Stimulated activated CD4-positive, alpha-beta T cell treated with anti-CD3 and anti-CD28 coated beads, Interleukin-15, amount 100 ng/mL, for 24 hours (primary cell): ENCODE data around the gene SNW1.

Experiments
- DNase-seq: peaks from one replicate; pipeline ENCODE4 v3.0.0-alpha.2; 2020

The SNW1 gene

DNA sequence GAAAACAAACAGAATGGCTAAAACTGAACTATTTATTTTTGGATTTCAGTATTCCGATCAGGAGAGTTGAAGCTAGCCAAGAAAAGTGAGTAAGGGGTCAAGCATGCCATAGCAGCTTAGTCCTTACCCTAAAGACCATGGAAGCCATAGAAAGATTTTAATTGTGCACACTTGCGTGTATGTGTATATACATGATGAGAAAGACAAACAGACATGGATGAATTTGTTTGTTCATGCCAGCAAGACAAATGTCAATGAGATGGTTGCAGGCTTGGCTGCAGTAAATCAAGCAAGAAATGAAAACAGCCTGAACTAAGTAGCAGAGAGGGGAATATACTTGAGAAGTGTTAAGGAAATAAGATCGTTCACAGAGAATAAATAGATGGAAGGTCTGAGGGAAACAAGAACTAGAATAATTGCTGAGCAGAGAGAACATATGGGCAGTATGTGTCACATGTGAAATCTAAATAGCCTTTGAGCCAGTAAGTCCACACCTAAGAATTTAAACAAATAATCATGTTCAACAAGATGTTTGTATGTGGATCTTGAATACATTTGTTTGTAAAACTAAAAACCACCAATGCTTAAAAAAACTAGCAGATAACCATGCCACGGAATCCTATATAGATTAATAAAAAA is 14.8 kb downstream of the SNW1 start:
- no peak for DNase-seq

DNA sequence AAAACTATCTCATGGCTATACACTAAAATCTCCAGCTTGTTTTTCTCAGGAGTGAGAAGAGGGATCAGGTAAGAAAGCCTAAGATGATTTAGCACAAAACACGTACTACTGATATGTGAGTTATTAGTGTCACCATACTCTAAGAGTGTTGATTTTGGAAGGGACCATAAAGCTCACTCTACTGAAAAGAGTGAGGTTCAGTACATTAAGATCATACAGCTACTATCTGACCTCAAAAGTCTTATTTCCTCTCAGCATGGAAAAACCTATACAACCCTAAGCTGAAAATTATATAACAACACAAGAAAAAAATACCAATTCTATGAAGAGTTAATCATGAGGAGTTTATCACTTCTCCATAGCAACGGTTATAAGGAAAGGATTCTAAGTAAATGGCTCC is 19.5 kb downstream of the SNW1 start:
- no peak for DNase-seq

DNA sequence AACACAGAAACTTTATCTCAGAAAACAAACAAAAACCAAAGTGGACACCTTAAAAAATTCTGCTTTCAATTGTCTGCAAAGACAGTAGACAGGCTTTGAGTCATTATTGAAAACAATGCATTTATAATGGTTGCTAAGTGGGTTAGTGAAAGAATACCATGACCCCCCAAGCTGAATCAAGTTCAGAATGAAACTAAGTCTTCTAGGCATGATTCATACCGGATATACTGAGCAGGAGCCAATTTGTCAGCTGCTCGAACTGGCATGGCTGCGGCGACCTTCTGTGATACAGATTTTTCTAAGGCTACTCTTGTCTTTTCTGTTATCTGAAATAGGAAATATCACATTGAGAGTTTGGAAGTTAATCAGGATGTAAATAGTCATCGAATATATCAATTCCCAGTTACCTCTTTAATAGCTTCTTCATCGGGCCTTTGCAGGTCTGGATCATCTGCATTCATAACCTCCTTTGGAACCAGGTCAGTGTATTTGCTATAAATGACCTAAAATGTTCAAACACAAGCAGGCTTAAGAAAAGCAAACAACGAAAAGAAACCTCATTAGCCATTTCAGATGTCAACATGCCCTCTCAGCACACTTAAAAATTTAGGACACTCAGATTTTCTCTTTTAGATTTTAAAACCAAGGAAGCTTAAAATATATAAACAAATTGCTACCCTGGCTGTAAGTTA is 22.3 kb downstream of the SNW1 start:
- DNase-seq: peak; percentile 33

DNA sequence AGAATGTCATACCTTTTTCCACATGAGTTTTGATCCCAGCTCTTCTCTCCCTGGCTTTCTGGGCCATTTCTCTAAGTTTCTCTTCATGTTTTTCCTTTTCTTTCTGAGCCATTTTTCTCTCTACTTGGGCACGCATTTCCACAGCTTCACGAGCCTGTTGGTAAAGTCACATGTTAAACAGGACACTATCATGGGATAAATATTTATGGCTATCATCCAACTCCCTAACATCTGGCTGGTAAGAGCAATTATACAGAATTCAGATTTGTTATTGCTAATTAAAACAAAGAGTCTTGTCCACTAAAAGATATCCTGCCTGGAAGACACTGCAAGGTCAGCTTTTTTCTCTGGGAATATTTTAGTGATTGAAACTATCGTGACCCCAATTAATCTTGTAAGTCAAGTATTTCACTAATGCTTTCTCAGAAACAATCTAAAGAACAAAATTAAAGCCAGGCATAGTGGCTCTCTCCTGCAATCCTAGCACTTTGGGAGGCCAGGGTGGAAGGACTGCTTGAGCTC is 29.9 kb downstream of the SNW1 start:
- DNase-seq: no peak

DNA sequence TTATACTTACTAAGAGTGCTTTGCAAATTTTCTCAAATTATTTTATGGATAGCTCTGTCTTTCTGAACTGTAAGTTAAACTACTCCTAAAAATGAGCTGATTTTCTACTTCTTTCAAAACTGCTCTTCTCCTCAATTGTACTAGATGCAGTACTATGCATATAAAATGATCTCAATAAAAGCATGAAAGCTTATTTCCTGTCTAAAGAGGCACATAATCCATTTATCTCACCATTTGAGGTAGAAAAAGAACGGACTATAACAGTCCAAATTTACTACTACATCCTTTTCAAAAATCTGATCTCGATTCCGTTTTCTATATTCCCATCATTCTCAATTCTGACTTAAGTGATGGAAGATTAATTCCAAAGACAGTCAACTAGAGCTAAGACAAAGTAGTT is 38.7 kb downstream of the SNW1 start:
- no peak for DNase-seq

DNA sequence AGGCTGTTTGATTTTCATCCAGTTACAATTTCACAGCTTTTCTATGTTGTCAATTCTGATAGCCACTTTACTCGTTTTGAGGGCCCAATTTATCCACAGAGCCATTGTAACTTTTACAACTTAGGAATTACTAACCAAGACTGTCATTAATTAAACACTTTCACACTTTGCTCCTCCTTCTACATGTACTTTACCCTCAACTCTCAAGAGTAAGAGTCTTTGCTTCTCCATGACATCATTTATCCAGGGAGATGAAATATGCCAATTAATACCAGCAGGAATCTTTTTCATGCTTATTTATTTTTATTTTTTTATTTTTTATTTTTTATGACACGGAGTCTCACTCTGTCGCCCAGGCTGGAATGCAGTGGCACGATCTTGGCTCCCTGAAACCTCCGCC is 39.5 kb downstream of the SNW1 start:
- no peak for DNase-seq

DNA sequence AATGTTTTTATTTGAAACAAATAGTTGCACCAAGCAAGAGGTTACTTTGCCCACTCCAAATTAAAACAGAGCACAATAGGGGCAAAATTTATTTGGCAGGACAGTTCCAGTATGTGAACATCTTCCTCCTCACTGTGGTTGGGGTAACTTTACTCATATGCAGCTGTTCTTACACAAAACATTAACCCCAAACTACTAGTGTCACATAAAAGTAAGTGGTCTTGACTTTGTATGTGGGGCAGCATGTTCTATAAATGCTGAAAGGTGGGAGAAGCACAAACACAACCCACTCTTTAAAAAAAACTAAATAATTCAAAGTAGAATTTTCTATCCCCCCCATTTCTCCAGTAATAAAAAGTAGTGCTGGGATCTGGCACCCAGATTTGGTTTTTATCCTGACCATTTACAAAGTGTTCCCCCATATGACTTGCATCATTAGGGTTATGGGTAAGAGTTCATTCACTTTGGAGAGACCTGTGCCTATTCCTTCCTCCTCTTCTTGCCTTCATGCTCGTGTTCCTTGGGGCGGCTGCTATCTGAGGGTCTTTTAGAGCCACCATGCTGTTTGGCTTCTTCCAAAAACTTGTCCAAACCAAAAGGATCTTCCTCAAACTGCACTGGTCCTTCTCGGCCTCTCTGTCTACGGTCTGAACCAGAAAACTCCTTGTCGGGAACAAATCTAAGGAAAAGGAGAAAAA is 43.2 kb downstream of the SNW1 start:
- no peak for DNase-seq

DNA sequence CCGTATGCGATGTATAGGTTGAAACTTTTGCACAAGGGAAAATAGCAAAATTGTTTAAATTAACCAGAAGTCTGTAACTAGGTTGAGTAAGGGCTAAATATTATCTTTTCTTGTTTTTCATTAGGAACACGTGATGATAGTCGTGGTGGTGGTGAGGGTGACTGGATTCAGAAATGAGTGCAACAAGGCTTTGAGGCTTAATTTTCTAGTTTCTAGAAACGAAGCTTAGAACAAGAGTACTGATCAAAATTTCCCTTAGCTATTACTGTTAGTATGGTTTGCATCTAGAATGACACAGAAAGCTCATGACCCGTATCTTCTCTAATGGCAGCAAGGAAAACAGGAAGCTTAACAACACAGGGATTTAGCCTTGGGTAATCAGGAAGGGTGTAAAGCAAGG is 46.0 kb downstream of the SNW1 start:
- DNase-seq: peak; percentile 37

DNA sequence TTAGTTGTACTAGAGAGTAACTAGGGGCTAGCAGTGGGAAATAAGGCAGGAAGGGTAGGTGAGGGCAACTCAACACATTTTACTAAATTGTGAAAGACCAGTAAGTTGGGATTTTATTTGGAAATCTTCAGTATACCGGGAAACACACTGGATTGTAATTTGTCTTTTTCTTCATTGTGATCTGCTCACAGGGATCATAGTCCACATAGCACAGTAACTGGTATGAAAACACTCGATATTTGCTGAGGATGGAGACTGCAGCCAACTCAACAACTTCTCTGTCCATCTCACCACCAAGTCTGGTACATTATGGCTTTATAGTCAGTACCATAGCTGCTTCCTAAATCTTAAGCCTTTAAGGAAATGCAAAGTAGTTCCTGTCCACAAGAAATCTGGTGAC is 50.6 kb downstream of the SNW1 start:
- DNase-seq: no peak

DNA sequence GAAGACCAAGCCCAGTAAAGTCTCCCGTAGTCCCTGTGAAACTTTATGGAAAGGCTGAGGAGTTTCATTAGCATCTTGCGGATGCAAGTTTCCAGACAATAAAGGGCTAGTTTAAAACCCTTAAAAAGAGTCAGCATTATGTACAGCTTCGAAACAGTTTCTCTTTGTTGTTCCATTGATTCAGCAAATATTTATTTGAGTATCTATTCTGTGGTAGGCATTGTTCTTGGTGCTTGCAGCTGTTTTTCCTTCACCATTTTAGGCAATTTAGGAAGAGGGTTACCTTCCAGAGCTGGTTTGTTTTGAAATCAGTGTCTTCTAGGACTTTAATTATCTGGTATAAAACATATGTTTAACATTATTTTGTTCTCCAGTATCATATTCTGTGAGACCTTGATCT is 51.5 kb downstream of the SNW1 start:
- no peak for DNase-seq

DNA sequence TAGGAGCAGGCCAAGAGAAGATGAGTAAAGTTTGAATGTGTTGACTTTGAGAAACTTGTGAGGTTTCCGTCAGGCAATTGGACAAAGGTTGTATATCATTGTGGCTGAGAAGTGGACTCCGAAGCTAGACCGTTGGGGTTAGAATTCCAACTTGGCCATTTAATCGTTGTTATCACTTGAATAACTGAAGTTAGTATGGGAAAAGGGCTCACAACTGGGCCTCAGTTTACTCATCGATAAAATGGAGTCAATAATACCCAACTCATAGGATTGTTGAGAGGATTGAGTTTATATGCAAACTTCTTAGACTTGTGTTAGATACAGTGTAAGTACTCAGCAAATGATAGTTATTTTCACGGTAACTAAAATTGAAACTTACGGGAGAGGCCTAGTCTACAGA is 52.2 kb downstream of the SNW1 start:
- DNase-seq: no peak

DNA sequence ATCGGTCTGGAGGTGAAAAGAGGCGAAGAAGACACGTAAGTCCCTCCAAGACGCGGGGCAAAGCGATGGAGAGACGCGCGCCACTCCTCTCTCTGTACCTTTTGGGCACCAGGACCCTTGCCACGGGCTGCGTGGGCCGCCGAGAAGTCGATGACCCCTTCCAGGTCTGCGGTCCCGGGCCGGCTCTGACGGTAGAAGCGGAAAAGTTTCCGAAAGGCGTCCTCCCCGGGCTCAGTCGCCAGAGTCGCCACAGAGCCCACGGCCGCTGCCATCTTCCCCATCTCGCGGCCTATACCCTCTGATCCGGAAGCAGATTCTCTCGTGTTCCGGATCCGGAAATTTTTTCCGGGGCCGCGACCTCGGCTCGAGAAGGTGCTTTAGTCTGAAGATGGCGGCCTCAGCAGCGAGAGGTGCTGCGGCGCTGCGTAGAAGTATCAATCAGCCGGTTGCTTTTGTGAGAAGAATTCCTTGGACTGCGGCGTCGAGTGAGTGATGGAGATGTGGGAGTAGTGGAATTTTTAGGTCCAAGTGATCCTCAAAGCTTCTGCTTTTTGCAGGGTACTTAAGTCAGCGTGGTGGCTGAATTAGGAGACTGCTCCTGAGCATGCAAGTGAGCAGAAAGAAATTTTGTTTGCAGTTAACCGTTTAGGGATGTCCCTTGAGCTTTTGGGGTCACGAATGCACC is 53.1 kb downstream of the SNW1 start, which contains the start of the genes ALKBH1 and SLIRP:
Gene ALKBH1, minus strand, starts transcription at position 300 of the 685 bp plus-strand sequence. Its CDS starts 19 bp downstream, at position 281.
Gene SLIRP, plus strand, starts transcription at position 380 of the 685 bp plus-strand sequence. Its CDS starts 9 bp downstream, at position 389.
- peak; percentile 90 for DNase-seq

DNA sequence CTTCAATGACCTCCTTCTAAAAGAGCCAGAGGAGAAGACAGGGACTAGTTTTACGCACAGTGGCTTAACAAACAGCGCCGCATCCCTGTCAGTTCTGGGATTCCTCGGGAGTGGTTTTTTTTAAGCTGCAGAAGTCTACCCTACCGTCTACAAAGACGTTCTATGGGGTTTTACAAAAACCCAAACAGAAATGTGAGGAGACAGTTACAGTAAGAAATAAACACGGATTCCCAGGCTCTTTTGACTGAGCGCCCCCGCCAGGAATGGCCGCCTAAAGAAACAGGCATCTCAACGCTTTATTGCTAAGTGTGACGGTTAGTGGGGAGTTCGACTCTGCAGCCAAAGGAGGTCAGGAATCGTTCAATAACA is 53.6 kb downstream of the SNW1 start:
- DNase-seq: no peak

DNA sequence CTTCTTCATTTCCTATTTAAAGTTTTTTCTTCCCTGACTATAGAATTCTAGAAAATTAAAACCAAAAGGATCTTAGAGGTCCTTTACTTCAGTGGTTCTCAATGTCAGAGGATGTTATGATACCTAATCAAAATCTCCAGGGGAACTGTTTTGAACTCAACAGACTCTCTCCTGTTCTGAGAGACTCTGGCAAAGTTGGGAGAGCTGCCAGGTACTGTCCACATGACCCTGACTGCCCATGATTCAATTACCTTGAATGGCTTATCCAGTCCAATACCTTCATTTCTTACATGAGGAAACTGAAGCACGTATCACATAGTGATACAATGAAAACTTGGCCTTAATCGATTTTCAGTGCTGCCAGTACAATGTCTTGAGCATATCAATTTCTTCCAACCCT is 69.7 kb downstream of the SNW1 start:
- no peak for DNase-seq

DNA sequence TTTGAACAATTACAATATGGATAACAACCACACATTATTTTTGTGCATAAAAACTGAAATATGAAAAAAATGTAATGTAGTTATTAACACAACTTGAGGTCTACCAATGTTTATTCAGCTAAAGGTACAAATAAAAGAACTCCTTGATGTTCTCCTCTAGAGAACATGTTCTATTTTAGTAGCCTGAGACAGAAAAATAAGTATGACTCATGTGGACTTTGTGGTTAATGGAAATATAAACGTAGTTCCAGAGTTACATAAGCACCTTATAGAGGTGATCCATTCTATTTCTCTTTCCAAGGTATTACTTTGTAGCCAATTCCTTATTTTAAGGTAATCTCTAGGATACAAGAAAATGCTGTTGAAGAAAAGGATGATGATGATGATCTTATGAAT is 78.8 kb downstream of the SNW1 start:
- DNase-seq: no peak

DNA sequence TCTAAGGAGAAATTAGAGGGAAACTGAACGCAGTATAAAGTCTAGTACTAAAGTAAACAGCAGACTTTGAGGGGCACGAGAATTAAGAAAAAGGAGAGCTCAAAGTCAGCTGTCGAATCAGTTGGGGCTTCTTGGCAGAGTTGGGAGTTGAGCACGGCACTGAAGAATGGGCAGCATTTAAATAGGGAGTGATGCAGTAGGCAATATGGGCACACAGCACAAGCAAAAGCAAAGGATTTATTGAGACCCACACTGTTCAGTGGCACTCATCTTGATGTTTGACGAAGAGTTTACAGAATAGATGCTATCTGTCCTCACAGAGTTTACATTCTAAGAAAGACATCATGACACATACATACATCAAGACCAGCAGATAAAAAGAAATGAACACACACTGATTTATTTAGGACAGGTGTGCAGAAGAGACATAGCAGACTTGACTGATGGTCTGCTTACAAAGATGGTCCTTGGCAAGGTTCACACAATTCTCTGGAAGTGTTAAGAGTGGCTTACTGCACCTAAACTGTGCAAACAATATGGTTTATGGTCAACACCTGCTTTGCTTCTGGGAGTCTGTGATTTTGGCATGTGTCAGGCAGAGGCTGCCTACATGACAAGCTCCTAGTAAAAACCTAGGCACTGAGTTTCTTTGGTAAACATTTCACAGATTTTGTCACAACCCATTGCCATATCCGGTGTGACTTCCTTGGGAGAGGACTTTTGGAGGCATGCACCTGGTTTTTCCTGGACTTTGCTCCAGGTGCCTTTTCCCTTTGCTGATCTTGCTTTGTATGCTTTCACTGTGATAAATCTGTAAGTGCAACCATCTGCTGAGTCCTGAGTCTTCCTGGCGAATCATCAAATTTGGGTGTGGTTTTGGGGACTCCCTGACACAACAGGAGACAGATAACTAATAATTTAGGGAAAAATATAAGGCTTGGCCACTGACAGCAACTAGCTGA is 79.5 kb downstream of the SNW1 start:
- no peak for DNase-seq

DNA sequence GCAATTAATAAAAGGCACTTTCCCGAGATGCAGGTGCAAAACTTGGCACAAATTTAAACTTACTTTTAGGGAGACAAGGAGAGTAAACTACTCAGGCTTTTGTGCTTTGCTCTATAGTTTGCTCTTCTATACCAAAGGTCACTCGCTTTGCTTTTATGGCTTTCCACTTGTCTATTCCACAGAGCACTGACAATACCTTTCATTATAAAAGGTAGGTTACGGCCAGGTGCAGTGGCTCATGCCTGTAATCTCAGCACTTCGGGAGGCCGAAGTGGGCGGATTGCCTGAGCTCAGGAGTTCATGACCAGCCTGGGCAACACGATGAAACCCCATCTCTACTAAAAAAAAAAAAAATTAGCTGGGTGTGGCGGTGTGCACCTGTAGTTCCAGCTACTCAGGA is 86.0 kb downstream of the SNW1 start:
- DNase-seq: no peak

DNA sequence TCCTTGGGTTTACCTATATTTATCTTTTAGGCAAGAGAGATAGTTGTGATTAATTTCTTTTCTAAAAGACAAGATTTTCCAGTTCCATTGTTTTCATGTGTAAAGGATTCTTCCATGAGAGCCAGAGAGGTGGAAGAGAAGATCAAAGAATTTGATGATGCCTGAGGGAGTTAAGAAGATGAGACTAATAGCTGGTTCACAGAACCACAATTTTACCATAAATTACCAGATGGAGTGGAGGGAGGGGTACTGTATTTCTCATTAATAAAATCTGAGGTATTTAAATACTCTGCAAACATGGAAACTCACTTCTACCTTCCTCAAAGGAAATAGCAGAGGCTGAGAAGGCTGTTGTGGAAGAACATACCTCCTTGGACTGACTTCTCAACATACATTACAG is 87.8 kb downstream of the SNW1 start:
- no peak for DNase-seq
